ENCODE measurements around the gene UTS2B.

DNA sequence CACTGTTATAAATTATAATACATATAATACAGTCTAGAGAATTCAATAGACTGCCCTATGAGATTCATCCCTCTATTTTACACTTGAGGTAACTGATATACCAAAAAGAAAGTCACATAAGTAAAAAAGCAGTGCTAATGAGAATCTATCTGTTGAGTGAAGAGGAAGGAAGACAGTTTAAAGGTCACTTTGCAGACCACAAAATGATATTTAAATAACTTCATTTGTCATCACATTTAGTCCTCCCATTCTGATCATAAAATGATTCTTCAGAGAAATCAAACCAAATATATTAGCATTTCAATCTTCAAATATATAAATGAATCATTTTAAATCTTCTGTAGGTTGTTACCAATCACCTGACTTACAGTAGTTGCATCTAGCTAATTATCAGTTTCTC, 61.6 kb downstream of the UTS2B start:
- TF ChIP-seq, protein P1, sequence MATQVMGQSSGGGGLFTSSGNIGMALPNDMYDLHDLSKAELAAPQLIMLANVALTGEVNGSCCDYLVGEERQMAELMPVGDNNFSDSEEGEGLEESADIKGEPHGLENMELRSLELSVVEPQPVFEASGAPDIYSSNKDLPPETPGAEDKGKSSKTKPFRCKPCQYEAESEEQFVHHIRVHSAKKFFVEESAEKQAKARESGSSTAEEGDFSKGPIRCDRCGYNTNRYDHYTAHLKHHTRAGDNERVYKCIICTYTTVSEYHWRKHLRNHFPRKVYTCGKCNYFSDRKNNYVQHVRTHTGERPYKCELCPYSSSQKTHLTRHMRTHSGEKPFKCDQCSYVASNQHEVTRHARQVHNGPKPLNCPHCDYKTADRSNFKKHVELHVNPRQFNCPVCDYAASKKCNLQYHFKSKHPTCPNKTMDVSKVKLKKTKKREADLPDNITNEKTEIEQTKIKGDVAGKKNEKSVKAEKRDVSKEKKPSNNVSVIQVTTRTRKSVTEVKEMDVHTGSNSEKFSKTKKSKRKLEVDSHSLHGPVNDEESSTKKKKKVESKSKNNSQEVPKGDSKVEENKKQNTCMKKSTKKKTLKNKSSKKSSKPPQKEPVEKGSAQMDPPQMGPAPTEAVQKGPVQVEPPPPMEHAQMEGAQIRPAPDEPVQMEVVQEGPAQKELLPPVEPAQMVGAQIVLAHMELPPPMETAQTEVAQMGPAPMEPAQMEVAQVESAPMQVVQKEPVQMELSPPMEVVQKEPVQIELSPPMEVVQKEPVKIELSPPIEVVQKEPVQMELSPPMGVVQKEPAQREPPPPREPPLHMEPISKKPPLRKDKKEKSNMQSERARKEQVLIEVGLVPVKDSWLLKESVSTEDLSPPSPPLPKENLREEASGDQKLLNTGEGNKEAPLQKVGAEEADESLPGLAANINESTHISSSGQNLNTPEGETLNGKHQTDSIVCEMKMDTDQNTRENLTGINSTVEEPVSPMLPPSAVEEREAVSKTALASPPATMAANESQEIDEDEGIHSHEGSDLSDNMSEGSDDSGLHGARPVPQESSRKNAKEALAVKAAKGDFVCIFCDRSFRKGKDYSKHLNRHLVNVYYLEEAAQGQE (IDR thresholded peaks at IDR 0.05; ENCODE audit: low read depth, low read length) = no peak
- TF ChIP-seq BRCA1 (IDR thresholded peaks at IDR 0.05; ENCODE audit: low read depth, low read length) (no peak), EP300 (IDR thresholded peaks at IDR 0.05; ENCODE audit: borderline replicate concordance in 1 of 2, control insufficient read depth in 1 of 2, low read depth in 2 of 2, low read length in 2 of 2) (no peak), CTCF (IDR thresholded peaks at IDR 0.05 in 2 of 3, conservative IDR thresholded peaks at IDR 0.05 in 1 of 3; ENCODE audit: control insufficient read depth in 2 of 3, extremely low read depth in 1 of 3, insufficient read depth in 1 of 3, low read depth in 3 of 3, low read length in 3 of 3) (no peak), EZH2 (IDR thresholded peaks at IDR 0.05; ENCODE audit: borderline replicate concordance, control insufficient read depth, low read depth, low read length) (no peak), RFX5 (IDR thresholded peaks at IDR 0.05; ENCODE audit: low read depth, low read length) (no peak), POLR2AphosphoS5 (IDR thresholded peaks at IDR 0.05; ENCODE audit: low read length) (no peak), POLR2A (IDR thresholded peaks at IDR 0.05; ENCODE audit: low read depth, low read length) (no peak), SIX5 (IDR thresholded peaks at IDR 0.05; ENCODE audit: low read depth, low read length, severe bottlenecking) (no peak), SREBF1 (IDR thresholded peaks at IDR 0.05; ENCODE audit: low read length) (no peak)
